Neuronal stem cell (in vitro differentiated cells): ENCODE data around the gene GPC5.

Experiments
- DNase-seq: peaks from one replicate; pipeline ENCODE4 v3.0.0-alpha.2; 2013; ENCODE audit warnings: low spot score
- H2AFZ ChIP-seq: one replicate; pipeline ENCODE4 v1.6.1; 2013; ENCODE audit warnings: mild to moderate bottlenecking, low read length, inconsistent platforms
- H2AK5ac ChIP-seq: 2 replicates; pipeline ENCODE4 v1.6.1; 2013; ENCODE audit warnings: low read depth, mild to moderate bottlenecking, inconsistent platforms, low read length, moderate library complexity, mixed read lengths
- H2BK120ac ChIP-seq: 2 replicates; pipeline ENCODE4 v1.6.1; 2013; ENCODE audit warnings: low read depth, mild to moderate bottlenecking, inconsistent platforms, low read length, moderate library complexity, mixed read lengths
- H2BK12ac ChIP-seq: one replicate; pipeline ENCODE4 v1.6.1; 2013; ENCODE audit warnings: low read length, inconsistent platforms
- H2BK15ac ChIP-seq: 2 replicates; pipeline ENCODE4 v1.6.1; 2013; ENCODE audit warnings: mild to moderate bottlenecking, low read length, inconsistent platforms, mixed read lengths
- H2BK5ac ChIP-seq: one replicate; pipeline ENCODE4 v1.6.1; 2013; ENCODE audit warnings: inconsistent platforms, mild to moderate bottlenecking, low read length, moderate library complexity
- H3K14ac ChIP-seq: one replicate; pipeline ENCODE4 v1.6.1; 2013; ENCODE audit warnings: low read length, inconsistent platforms
- H3K18ac ChIP-seq: 2 replicates; pipeline ENCODE4 v1.6.1; 2013; ENCODE audit warnings: low read length, inconsistent platforms
- H3K23ac ChIP-seq: 2 replicates; pipeline ENCODE4 v1.6.1; 2013; ENCODE audit warnings: low read depth, mild to moderate bottlenecking, mixed read lengths, low read length, inconsistent platforms; ENCODE audit not compliant: poor library complexity
- H3K27ac ChIP-seq: replicated peaks from 3 replicates; pipeline ENCODE4 v1.5.1; 2013; ENCODE audit warnings: low read length, inconsistent platforms
- H3K27me3 ChIP-seq, 3 experiments: 2 replicates each; pipeline ENCODE4 v1.6.1; 2013; ENCODE audit warnings: low read length in 3 of 3, mild to moderate bottlenecking in 2 of 3, inconsistent platforms in 1 of 3, low read depth in 1 of 3, mixed read lengths in 1 of 3, moderate library complexity in 1 of 3; ENCODE audit not compliant: control insufficient read depth in 3 of 3, insufficient read depth in 3 of 3
- H3K36me3 ChIP-seq, 2 donors: replicated peaks in 1 of 2; 2 replicates each; pipeline ENCODE4 v1.6.1; 2013; ENCODE audit warnings: low read length in 2 of 2; ENCODE audit not compliant: control insufficient read depth in 2 of 2, insufficient read depth in 2 of 2
- H3K4ac ChIP-seq: 2 replicates; pipeline ENCODE4 v1.6.1; 2013; ENCODE audit warnings: inconsistent platforms, mild to moderate bottlenecking, low read length, moderate library complexity
- H3K4me1 ChIP-seq, 2 donors: 1 replicate in 1 of 2; 2 replicates in 1 of 2; pipeline ENCODE4 v1.6.1; 2013; ENCODE audit warnings: low read length in 2 of 2, low read depth in 1 of 2; ENCODE audit not compliant: control insufficient read depth in 2 of 2, insufficient read depth in 1 of 2
- H3K4me2 ChIP-seq: one replicate; pipeline ENCODE4 v1.6.1; 2013; ENCODE audit warnings: mild to moderate bottlenecking, low read length, inconsistent platforms; ENCODE audit not compliant: insufficient read depth, poor library complexity, severe bottlenecking
- H3K4me3 ChIP-seq, 2 donors: 2 replicates each; pipeline ENCODE4 v1.5.1; 2013; ENCODE audit warnings: low read length in 2 of 2, mild to moderate bottlenecking in 2 of 2, inconsistent platforms in 1 of 2, moderate library complexity in 1 of 2
- H3K79me1 ChIP-seq: one replicate; pipeline ENCODE4 v1.6.1; 2013; ENCODE audit warnings: low read depth, mild to moderate bottlenecking, inconsistent platforms, low read length, moderate library complexity
- H3K9ac ChIP-seq: one replicate; pipeline ENCODE4 v1.6.1; 2013; ENCODE audit warnings: mild to moderate bottlenecking, low read depth, low read length, inconsistent platforms; ENCODE audit not compliant: poor library complexity
- H3K9me3 ChIP-seq, 2 donors: replicated peaks in 1 of 2; 2 replicates each; pipeline versions ENCODE3 to v1.6.1; 2013; ENCODE audit warnings: low read length in 2 of 2, mild to moderate bottlenecking in 2 of 2, inconsistent platforms in 1 of 2, low read depth in 1 of 2, mixed read lengths in 1 of 2, moderate library complexity in 1 of 2; ENCODE audit not compliant: control insufficient read depth in 2 of 2, insufficient read depth in 1 of 2
- H4K8ac ChIP-seq: one replicate; pipeline ENCODE4 v1.6.1; 2013; ENCODE audit warnings: low read depth, mild to moderate bottlenecking, inconsistent platforms, low read length, moderate library complexity
- H4K91ac ChIP-seq: one replicate; pipeline ENCODE4 v1.6.1; 2013; ENCODE audit warnings: low read length, low read depth, mild to moderate bottlenecking, inconsistent platforms; ENCODE audit not compliant: poor library complexity
- WGBS, 2 donors: extraction: QIAGEN DNeasy Blood & Tissue Kit; methylation state at CpG; one replicate each; pipeline ENCODE4 v1.1.7; 2013; ENCODE audit warnings: missing lambda C conversion rate in 2 of 2, mixed read lengths in 1 of 2; ENCODE audit not compliant: insufficient read length in 2 of 2, insufficient replicate concordance in 1 of 2; ENCODE audit errors: extremely low coverage in 2 of 2; 5-methylcytosine and 5-hydroxymethylcytosine counted together

GPC5 gene

DNA sequence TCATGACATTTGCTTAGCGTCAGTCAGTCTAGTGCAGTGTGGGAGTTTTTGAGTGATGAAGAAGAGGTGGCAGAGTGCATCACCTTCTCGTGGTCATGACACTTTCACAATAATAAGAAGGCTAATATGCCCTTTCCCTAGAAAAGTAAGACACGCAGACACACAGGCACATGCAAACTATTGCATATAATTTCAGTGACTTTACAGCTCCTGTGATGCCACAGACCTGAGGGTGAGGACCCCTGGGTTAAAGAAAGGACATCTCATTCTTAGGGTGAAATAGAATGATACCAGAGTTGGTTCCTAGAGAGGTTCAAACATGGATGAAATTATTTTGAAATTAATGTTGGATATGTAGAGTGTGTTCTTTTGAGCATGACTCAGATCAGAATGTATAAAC, 300.3 kb downstream of the GPC5 start:
- no CpG with 5 or more reads among the region's 3 CpGs for WGBS, 2 donors
- H3K27ac ChIP-seq = no peak overlapping the region
- no peak overlapping the region for H2AFZ ChIP-seq

DNA sequence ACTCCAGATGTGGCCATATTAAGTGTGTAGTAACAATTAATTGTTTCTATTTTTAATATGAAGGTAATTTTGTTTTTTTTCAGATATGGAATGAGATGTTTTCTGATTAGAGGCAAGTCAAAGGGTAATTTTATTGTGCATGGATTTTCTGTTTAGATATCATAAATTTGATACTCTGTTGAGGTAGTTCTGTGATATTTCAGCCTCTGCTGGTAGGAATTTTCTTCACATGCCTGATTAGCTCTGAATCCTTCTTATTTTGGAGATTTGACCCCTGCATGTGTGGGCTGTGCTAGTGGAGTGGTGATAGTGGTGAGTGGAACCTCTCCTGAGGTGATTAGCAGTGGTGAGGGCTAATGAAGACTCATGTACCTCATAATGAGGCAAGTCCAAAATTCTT, 301.4 kb downstream of the GPC5 start:
- Histone ChIP-seq H4K91ac (no peak overlapping the region), H2BK12ac (no peak overlapping the region), H2BK120ac (no peak overlapping the region), H2BK5ac (no peak overlapping the region), H3K4me2 (no peak overlapping the region), H2AFZ (no peak overlapping the region), H3K23ac (no peak overlapping the region), H4K8ac (no peak overlapping the region), H3K18ac (no peak overlapping the region), H3K9ac (no peak overlapping the region), H2BK15ac (no peak overlapping the region), H3K27me3 (no peaks in the 10 kb centered on the region), H3K4ac (no peak overlapping the region), H3K9me3 (no peaks in the 10 kb centered on the region), H3K4me1 (no peaks in the 10 kb centered on the region), H3K79me1 (no peaks in the 10 kb centered on the region), H3K14ac (no peak overlapping the region), H3K4me3 (no peak overlapping the region), H3K36me3 (no peaks in the 10 kb centered on the region), H3K27ac (no peak overlapping the region), H2AK5ac (no peak overlapping the region)
- DNase-seq = no peak

More for the DNA sequence above, 300.3 kb downstream of the GPC5 start:
- no peaks in the 10 kb centered on the region for H3K36me3 ChIP-seq
- no peaks in the 10 kb centered on the region for H3K4me1 ChIP-seq
- no peak overlapping the region for H3K23ac ChIP-seq
- H3K4me3 ChIP-seq = no peak overlapping the region
- H4K8ac ChIP-seq = no peak overlapping the region
- H2BK5ac ChIP-seq = no peak overlapping the region
- DNase-seq = no peak
- H3K9ac ChIP-seq = no peak overlapping the region
- H3K4me2 ChIP-seq = no peak overlapping the region
- H2AK5ac ChIP-seq = no peak overlapping the region
- H3K9me3 ChIP-seq = no peaks in the 10 kb centered on the region
- H3K14ac ChIP-seq = no peak overlapping the region
- no peaks in the 10 kb centered on the region for H3K79me1 ChIP-seq
- H3K4ac ChIP-seq = no peak overlapping the region
- no peak overlapping the region for H2BK120ac ChIP-seq
- H3K18ac ChIP-seq = no peak overlapping the region
- H2BK15ac ChIP-seq = no peak overlapping the region
- no peak overlapping the region for H2BK12ac ChIP-seq
- no peaks in the 10 kb centered on the region for H3K27me3 ChIP-seq
- no peak overlapping the region for H4K91ac ChIP-seq

DNA sequence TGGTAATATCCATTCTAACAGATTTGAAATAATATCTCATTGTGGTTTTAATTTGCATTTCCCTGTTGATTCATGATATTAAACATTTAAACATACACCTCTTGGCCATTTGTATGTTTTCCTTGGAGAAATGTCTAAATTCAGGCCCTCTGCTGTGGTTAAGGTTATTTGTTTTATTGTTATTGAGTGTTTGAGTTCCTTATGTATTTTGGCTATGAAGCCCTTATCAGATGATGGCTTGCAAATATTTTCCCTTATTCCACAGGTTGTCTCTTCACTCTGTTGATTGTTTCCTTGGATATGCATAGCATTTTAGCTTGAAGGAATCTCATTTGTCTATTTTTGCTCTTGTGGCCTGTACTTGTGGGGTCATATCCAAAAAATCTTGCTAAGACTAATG, 303.6 kb downstream of the GPC5 start:
- DNase-seq = no peak
- no peak overlapping the region for H3K4ac ChIP-seq

DNA sequence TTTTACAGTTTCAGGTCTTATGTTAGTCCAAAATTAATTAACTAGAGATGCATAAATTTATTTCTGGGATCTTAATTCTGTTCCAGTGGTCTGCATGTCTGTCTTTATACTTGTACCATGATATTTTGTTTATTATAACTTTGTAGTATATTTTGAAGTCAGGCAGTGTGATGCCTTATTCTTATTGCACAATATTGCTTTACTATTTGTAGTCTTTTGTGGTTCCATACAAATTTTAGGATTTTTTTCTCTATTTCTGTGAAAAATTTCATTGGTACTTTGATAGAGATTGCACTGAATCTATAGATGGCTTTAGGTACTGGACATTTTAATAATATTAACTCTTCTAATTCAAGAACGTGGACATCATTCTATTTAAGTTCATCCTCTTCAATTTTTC, 304.0 kb downstream of the GPC5 start:
- Histone ChIP-seq H3K18ac (no peak overlapping the region), H3K4ac (no peak overlapping the region), H3K36me3 (no peaks in the 10 kb centered on the region), H3K4me3 (no peak overlapping the region), H4K91ac (no peak overlapping the region), H3K14ac (no peak overlapping the region), H2BK12ac (no peak overlapping the region), H3K4me2 (no peak overlapping the region), H4K8ac (no peak overlapping the region), H3K9me3 (no peaks in the 10 kb centered on the region), H2BK120ac (no peak overlapping the region), H3K27ac (no peak overlapping the region), H3K27me3 (no peaks in the 10 kb centered on the region), H2AK5ac (no peak overlapping the region), H2BK15ac (no peak overlapping the region), H3K23ac (no peak overlapping the region), H3K9ac (no peak overlapping the region), H2AFZ (no peak overlapping the region), H3K79me1 (no peaks in the 10 kb centered on the region), H2BK5ac (no peak overlapping the region), H3K4me1 (no peaks in the 10 kb centered on the region)
- no CpG with 5 or more reads among the region's 1 CpG for WGBS, 2 donors
- DNase-seq = no peak

More for the DNA sequence above, 303.6 kb downstream of the GPC5 start:
- Histone ChIP-seq H3K79me1 (no peaks in the 10 kb centered on the region), H3K4me3 (no peak overlapping the region), H2BK5ac (no peak overlapping the region), H2BK120ac (no peak overlapping the region), H3K18ac (no peak overlapping the region), H3K9ac (no peak overlapping the region), H3K27me3 (no peaks in the 10 kb centered on the region), H2BK12ac (no peak overlapping the region), H3K4me2 (no peak overlapping the region), H2AK5ac (no peak overlapping the region), H4K8ac (no peak overlapping the region), H3K4me1 (no peaks in the 10 kb centered on the region), H3K23ac (no peak overlapping the region), H3K36me3 (no peaks in the 10 kb centered on the region), H2BK15ac (no peak overlapping the region), H3K14ac (no peak overlapping the region), H2AFZ (no peak overlapping the region), H3K9me3 (no peaks in the 10 kb centered on the region), H3K27ac (no peak overlapping the region), H4K91ac (no peak overlapping the region)
